AG09309 (cell line): Measurements from ENCODE around the gene ZFPM1.

ENCODE experiments used
- DNase-seq: peaks from one replicate; pipeline ENCODE4 v3.0.0-alpha.2; 2010; ENCODE audit warnings: low read depth
- H3K4me3 ChIP-seq: 2 replicates; pipeline ENCODE4 v1.5.1; 2011; ENCODE audit warnings: mild to moderate bottlenecking, low read depth, low read length, moderate library complexity; ENCODE audit not compliant: control insufficient read depth
- TF ChIP-seq, protein P1 (sequence below): IDR thresholded peaks from 2 replicates; pipeline ENCODE4 v1.5.1; 2011; ENCODE audit warnings: mild to moderate bottlenecking, low read depth, low read length, inconsistent platforms; ENCODE audit not compliant: insufficient read depth, control insufficient read depth; ENCODE audit errors: missing control alignments

ZFPM1 gene

GRCh38 chr16:88526008-88526905, 73.2 kb downstream of the ZFPM1 start:
- no peak for DNase-seq
- TF ChIP-seq, protein P1, sequence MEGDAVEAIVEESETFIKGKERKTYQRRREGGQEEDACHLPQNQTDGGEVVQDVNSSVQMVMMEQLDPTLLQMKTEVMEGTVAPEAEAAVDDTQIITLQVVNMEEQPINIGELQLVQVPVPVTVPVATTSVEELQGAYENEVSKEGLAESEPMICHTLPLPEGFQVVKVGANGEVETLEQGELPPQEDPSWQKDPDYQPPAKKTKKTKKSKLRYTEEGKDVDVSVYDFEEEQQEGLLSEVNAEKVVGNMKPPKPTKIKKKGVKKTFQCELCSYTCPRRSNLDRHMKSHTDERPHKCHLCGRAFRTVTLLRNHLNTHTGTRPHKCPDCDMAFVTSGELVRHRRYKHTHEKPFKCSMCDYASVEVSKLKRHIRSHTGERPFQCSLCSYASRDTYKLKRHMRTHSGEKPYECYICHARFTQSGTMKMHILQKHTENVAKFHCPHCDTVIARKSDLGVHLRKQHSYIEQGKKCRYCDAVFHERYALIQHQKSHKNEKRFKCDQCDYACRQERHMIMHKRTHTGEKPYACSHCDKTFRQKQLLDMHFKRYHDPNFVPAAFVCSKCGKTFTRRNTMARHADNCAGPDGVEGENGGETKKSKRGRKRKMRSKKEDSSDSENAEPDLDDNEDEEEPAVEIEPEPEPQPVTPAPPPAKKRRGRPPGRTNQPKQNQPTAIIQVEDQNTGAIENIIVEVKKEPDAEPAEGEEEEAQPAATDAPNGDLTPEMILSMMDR = no peak
- no peak overlapping the region for H3K4me3 ChIP-seq

- TF ChIP-seq, protein P1 = no peak
- DNase-seq = no peak
- no peak overlapping the region for H3K4me3 ChIP-seq
Measured at GRCh38 chr16:88526906-88527185, 73.8 kb downstream of the ZFPM1 start.

DNA sequence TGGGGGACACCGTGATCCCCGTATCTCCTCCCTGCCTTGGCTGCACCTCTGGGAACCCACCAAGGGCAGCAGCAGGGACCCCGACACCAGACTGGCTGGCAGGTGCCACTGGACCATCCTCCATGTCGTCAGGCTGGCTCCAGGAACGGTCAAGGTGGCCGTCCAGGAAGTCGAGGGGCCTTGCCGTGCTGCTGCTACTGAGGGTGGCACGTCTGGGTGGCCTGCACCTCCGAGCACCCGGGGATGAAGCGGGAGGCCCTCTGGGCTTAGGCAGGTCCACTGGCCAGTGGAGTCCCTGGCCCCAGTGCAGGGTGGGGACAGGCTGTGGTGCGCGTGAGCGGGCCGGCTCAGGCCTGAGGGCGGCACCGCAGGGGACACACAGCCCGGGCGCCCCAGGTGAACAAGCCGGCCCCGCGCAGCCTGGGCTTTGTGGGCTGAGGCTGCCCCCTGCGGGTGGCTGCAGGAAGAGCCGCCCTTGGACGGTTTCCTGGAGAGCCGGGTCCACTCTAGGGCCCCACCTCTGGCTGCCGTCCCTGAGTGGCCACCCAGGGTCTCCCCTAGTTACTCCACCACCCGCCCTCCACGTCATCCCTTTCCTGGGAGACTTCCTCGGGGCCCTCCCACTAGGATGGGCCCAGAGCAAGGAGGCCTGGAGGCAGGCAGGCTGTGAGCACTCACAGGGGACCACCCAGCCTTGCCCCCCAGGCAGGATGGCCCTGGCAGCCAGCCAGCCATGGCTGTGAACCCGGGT, 74.3 kb downstream of the ZFPM1 start:
- TF ChIP-seq, protein P1 = peak; percentile 81
- no peak for DNase-seq
- no peak overlapping the region for H3K4me3 ChIP-seq

- no peak for DNase-seq
- no peak overlapping the region for H3K4me3 ChIP-seq
- TF ChIP-seq, protein P1 = no peak
Measured at GRCh38 chr16:88527937-88528743, 75.1 kb downstream of the ZFPM1 start.

DNA sequence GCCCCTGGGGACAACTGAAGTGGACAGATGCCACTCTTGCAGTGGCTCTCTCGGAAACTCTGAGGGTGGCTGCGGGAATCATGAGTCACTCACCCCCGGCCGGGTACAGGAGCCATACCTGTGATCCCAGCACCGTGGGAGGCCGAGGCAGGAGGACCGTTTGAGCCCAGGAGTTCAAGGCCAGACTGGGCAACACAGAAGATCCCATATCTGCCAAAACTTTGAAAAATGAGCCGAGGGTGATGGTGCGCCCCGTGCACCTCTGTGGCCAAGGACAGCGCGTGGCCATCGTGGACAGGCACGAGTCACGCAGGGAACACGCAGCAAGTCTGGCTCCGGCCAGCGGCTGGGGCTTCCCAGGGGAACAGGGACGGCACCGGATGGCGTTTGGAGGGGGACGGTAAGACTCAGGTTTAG, 75.8 kb downstream of the ZFPM1 start:
- TF ChIP-seq, protein P1 = no peak
- H3K4me3 ChIP-seq = no peak overlapping the region
- DNase-seq = no peak

DNA sequence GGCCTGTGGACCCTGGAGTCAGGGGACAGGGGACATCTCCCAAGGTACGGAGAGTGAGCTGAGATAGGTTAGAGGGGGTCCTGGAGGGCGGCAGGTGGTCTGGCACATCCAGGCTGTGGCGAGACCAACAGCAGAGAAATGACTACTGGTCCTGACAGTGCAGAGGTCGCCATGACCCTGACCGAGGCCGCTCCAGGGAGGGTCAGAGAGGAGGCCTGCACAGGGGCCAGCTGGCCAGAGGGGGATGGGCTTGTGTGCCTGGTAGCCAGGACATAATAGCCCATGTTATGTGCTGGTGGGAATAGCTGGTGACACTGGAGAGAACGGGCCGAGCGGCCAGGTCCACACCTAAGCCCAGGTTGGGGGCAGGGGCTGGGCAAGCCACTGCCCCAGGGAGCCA, 76.5 kb downstream of the ZFPM1 start:
- DNase-seq = no peak

More for the DNA sequence above, 76.5 kb downstream of the ZFPM1 start:
- H3K4me3 ChIP-seq = no peak overlapping the region
- TF ChIP-seq, protein P1 = no peak
